B cell (primary cell): ENCODE results near the gene CAMK1D. TPM values are rescaled to one million over a fixed set of nuclear protein-coding genes. Genes with fewer than 3 reads are reported as not detected.
A peak's percentile ranks its signal among the peaks of the same experiment; 100 is the strongest.

Source experiments
- ATAC-seq: fragments of 200-7000 bp; cut with Tn5 transposase; one replicate; pipeline ENCODE4 v1.10.0; 2021; ENCODE audit warnings: low read depth, mild to moderate bottlenecking, moderate number of reproducible peaks, moderate library complexity
- CTCF ChIA-PET: fragments of 350-600 bp; sonication (Branson Sonifier 250); formaldehyde crosslinking; loops from one replicate; lab custom pipeline; 2021; ENCODE audit warnings: antibody characterized with exemption, inconsistent platforms; lab: Charles Lee
- POLR2A ChIA-PET: fragments of 350-600 bp; sonication (Branson Sonifier 250); formaldehyde crosslinking; loops from one replicate; lab custom pipeline; 2021; ENCODE audit warnings: antibody characterized with exemption; lab: Charles Lee
- DNase-seq: peaks from one replicate; pipeline ENCODE4 v3.0.0; 2013
- H2AFZ ChIP-seq: 2 replicates; pipeline ENCODE4 v1.6.1; 2012; ENCODE audit warnings: mild to moderate bottlenecking, low read depth, low read length; ENCODE audit not compliant: insufficient read depth, poor library complexity, severe bottlenecking
- H3K27ac ChIP-seq, 2 donors: 1 replicate in 1 of 2; 2 replicates in 1 of 2; pipeline ENCODE4 v1.5.1; 2012 to 2013; ENCODE audit warnings: low read length in 2 of 2, mild to moderate bottlenecking in 2 of 2, moderate library complexity in 1 of 2
- H3K27me3 ChIP-seq, 4 experiments: fragments of 200-600 bp in 1 of 4; sonication (generic) in 1 of 4; replicated peaks in 1 of 4; 1 replicate in 2 of 4; 2 replicates in 2 of 4; pipeline versions ENCODE4 v1.6.1 to v1.7.0; 2013 to 2016; ENCODE audit warnings: low read length in 3 of 4, mild to moderate bottlenecking in 2 of 4, mixed read lengths in 1 of 4, moderate library complexity in 1 of 4; ENCODE audit not compliant: insufficient read depth in 4 of 4, control insufficient read depth in 3 of 4; ENCODE audit errors: control extremely low read depth in 1 of 4
- H3K36me3 ChIP-seq, 2 experiments: replicated peaks in 1 of 2; 1 replicate in 1 of 2; 2 replicates in 1 of 2; pipeline versions ENCODE4 v1.6.1 to v1.7.1; 2013; ENCODE audit warnings: low read length in 1 of 2; ENCODE audit not compliant: insufficient read depth in 2 of 2, control insufficient read depth in 1 of 2; ENCODE audit errors: control extremely low read depth in 1 of 2, extremely low read depth in 1 of 2
- H3K4me1 ChIP-seq, 2 donors: fragments of 200-600 bp in 1 of 2; sonication (generic) in 1 of 2; 1 replicate in 1 of 2; 2 replicates in 1 of 2; pipeline versions ENCODE4 v1.5.1 to v1.6.1; 2013 to 2017; ENCODE audit warnings: low read length in 2 of 2; ENCODE audit not compliant: control insufficient read depth in 2 of 2, insufficient read depth in 2 of 2
- H3K4me2 ChIP-seq: replicated peaks from 2 replicates; pipeline ENCODE3; 2012; ENCODE audit warnings: mild to moderate bottlenecking, low read depth, low read length; ENCODE audit not compliant: poor library complexity, severe bottlenecking
- H3K4me3 ChIP-seq, 5 experiments: fragments of 200-600 bp in 1 of 5; sonication (generic) in 1 of 5; 1 replicate in 3 of 5; 2 replicates in 2 of 5; pipeline versions ENCODE4 v1.5.1 to v1.7.0; 2011 to 2016; ENCODE audit warnings: low read length in 4 of 5, mild to moderate bottlenecking in 4 of 5, low read depth in 2 of 5, control low read depth in 1 of 5, moderate library complexity in 1 of 5; ENCODE audit not compliant: insufficient read depth in 1 of 5; ENCODE audit errors: control extremely low read depth in 1 of 5, extremely low read depth in 1 of 5
- H3K79me2 ChIP-seq: fragments of 200-600 bp; sonication (generic); one replicate; pipeline ENCODE4 v1.6.0; 2016; ENCODE audit warnings: low read length; ENCODE audit not compliant: control insufficient read depth, insufficient read depth
- H3K9ac ChIP-seq: fragments of 200-600 bp; sonication (generic); 2 replicates; pipeline ENCODE4 v1.6.1; 2017; ENCODE audit warnings: mild to moderate bottlenecking, low read length, moderate library complexity
- H3K9me3 ChIP-seq, 3 donors: one replicate each; pipeline versions ENCODE4 v1.6.1 to v1.7.1; 2013; ENCODE audit warnings: low read length in 2 of 3; ENCODE audit not compliant: control insufficient read depth in 2 of 3, insufficient read depth in 1 of 3; ENCODE audit errors: control extremely low read depth in 1 of 3
- H4K20me1 ChIP-seq: 2 replicates; pipeline ENCODE4 v1.6.0; 2012; ENCODE audit warnings: mild to moderate bottlenecking, low read length; ENCODE audit not compliant: insufficient read depth, control insufficient read depth, poor library complexity, severe bottlenecking
- H3K27ac Mint-ChIP-seq: one replicate; pipeline ENCODE4 v1.8.0; 2021; ENCODE audit warnings: mixed read lengths
- H3K27me3 Mint-ChIP-seq: one replicate; pipeline ENCODE4 v1.8.0; 2021; ENCODE audit warnings: mixed read lengths
- H3K4me1 Mint-ChIP-seq: one replicate; pipeline ENCODE4 v1.8.0; 2021; ENCODE audit warnings: mixed read lengths
- H3K4me3 Mint-ChIP-seq: one replicate; pipeline ENCODE4 v1.8.0; 2021; ENCODE audit warnings: mixed read lengths
- H3K9me3 Mint-ChIP-seq: one replicate; pipeline ENCODE4 v1.8.0; 2022; ENCODE audit warnings: mixed read lengths; ENCODE audit not compliant: insufficient read depth
- EZH2 ChIP-seq: IDR thresholded peaks from 2 replicates; pipeline ENCODE4 v1.6.1; 2012; ENCODE audit warnings: borderline replicate concordance, low read depth, mild to moderate bottlenecking, moderate library complexity, low read length; ENCODE audit not compliant: insufficient read depth, poor library complexity, severe bottlenecking
- WGBS: methylation state at CpG from one replicate; pipeline ENCODE4 v1.1.5; 2013; ENCODE audit warnings: missing lambda C conversion rate; ENCODE audit not compliant: insufficient coverage; 5-methylcytosine and 5-hydroxymethylcytosine counted together
- intact Hi-C: fragments of 100-400 bp; cut with micrococcal nuclease; formaldehyde crosslinking; loops from one replicate; pipeline ENCODE4 v1.10.0; 2022
- polyA plus RNA-seq: library from polyadenylated mRNA; depleted of rRNA; stranded (reverse); fragments of >200 nt; gene quantifications from 2 replicates; pipeline ENCODE4 v1.2.3, GENCODE V29; 2012
- total RNA-seq, 2 donors: library from RNA; stranded (reverse); fragments of 120-200 nt in 1 of 2; gene quantifications; 1 replicate in 1 of 2; 2 replicates in 1 of 2; pipeline versions ENCODE4 v1.2.3 to v1.2.4, GENCODE V29; 2013 to 2022
- TF ChIP-seq, protein P1 (sequence below): fragments of 200-600 bp; IDR thresholded peaks from one replicate; pipeline ENCODE4 v1.8.0; 2022; ENCODE audit warnings: antibody characterized with exemption, mild to moderate bottlenecking

The CAMK1D gene
- total and polyA plus RNA-seq, 2 donors (not counting 1 experiment from before 2014, with no cell fraction given), result 34.1 to 69.7 TPM

DNA sequence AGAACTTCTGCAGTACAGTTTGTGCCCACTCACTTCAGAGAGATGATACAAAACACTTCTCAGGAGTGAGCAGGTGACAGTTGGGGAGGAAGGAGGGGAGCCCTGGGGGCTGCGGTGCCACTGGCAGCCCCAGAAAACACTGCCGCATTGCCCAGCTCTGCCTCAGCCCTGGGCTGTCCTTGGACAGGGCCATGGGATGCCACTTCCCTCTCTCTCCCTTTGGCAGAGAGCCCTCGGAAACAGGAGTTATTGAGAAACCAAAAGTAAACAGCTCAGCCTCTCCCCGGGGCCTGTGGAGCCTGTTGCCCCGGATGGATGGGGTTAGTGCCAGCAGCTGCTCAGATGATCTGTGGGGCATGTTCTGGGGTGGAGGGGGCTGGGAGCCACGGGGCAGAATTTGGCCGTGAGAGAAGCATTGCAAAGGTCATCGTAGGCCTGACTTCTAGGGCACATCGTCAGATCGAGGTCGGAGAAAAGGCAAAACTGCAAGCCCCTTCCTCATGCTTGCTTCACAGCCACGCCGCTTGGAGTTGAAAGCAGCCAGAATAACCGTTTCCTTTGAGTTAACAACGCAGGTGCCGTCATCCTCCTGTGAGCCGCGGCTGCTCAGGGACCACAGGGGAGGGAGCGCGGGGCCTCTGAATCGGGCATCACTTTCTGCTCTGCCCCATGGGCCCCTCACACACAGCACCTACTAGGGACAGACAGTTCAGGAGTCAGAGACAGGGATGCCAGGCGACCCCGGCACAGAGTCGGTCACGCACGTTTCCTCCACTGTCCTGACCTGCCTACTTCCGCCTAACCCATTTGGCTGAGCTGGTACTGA is 256.4 kb downstream of the CAMK1D start:
- peak overlapping the region; percentile 95 for H3K27ac Mint-ChIP-seq
- Histone ChIP-seq H3K4me3 (peak overlapping the region in 4 of 5 experiments; percentile 21 to 50 (median 37)), H3K36me3 (peaks cover 0 to 20% of the 10 kb centered on the region in 2 experiments), H4K20me1 (peaks cover 77% of the 10 kb centered on the region), H3K9me3 (no peaks in the 10 kb centered on the region), H3K27ac (peak overlapping the region; percentile 68 to 78), H3K27me3 (no peaks in the 10 kb centered on the region), H3K79me2 (peaks cover 91% of the 10 kb centered on the region), H2AFZ (peak overlapping the region; percentile 26), H3K4me2 (peak overlapping the region; percentile 70), H3K9ac (peak overlapping the region; percentile 52), H3K4me1 (peaks cover 17 to 18% of the 10 kb centered on the region in 2 donors)
- ATAC-seq (peak; percentile 78), DNase-seq (peak; percentile 65)
- intact Hi-C loops, result no loop called here
- H3K27me3 Mint-ChIP-seq, result no peaks in the 10 kb centered on the region
- CTCF ChIA-PET, result interaction anchor here (1.7 kb wide), 1 partner anchor 51 kb away, joined by 6 read pairs; no protein-coding TSS in a partner anchor
- WGBS, result 1% methylated on average over 24 of the region's 27 CpGs
- POLR2A ChIA-PET, result no interaction called here
- H3K9me3 Mint-ChIP-seq, result no peaks in the 10 kb centered on the region
- H3K4me3 Mint-ChIP-seq, result peak overlapping the region; percentile 96
- peaks cover 36% of the 10 kb centered on the region for H3K4me1 Mint-ChIP-seq
- TF ChIP-seq, protein P1, sequence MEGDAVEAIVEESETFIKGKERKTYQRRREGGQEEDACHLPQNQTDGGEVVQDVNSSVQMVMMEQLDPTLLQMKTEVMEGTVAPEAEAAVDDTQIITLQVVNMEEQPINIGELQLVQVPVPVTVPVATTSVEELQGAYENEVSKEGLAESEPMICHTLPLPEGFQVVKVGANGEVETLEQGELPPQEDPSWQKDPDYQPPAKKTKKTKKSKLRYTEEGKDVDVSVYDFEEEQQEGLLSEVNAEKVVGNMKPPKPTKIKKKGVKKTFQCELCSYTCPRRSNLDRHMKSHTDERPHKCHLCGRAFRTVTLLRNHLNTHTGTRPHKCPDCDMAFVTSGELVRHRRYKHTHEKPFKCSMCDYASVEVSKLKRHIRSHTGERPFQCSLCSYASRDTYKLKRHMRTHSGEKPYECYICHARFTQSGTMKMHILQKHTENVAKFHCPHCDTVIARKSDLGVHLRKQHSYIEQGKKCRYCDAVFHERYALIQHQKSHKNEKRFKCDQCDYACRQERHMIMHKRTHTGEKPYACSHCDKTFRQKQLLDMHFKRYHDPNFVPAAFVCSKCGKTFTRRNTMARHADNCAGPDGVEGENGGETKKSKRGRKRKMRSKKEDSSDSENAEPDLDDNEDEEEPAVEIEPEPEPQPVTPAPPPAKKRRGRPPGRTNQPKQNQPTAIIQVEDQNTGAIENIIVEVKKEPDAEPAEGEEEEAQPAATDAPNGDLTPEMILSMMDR, result no peak
- TF ChIP-seq EZH2, result no peak

DNA sequence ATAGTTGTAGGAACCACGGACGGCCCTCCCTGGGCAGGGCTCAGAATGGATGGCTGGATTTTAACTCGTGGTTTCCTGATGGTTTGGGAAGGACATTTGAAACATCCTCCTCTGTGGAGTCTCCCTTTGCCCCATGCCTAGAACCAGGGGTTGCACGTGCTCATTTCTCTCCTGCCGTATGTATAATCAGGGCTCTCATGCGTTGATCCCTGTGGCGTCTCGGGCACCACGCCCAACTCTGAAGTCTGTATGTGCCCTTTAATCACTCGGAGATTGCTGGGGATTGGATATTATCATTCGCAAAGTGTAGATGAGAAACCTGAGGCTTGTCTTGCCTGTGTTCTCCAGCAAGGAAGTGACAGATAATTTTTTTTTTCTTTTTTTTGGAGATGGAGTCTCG is 257.1 kb downstream of the CAMK1D start:
- Histone ChIP-seq H3K79me2 (peaks cover 91% of the 10 kb centered on the region), H3K4me2 (peak overlapping the region; percentile 70), H3K4me3 (peak overlapping the region in 4 of 5 experiments; percentile 21 to 50 (median 37)), H2AFZ (peak overlapping the region; percentile 26), H3K9ac (peak overlapping the region; percentile 52), H3K9me3 (no peaks in the 10 kb centered on the region), H3K36me3 (peaks cover 0 to 20% of the 10 kb centered on the region in 2 experiments), H3K27ac (peak overlapping the region in 1 of 2 donors; percentile 78), H3K4me1 (peaks cover 17 to 18% of the 10 kb centered on the region in 2 donors), H4K20me1 (peaks cover 77% of the 10 kb centered on the region), H3K27me3 (no peaks in the 10 kb centered on the region)
- 39% methylated on average over 10 of the region's 12 CpGs for WGBS
- Mint-ChIP-seq H3K9me3 (no peaks in the 10 kb centered on the region), H3K27me3 (no peaks in the 10 kb centered on the region), H3K27ac (peak overlapping the region; percentile 95), H3K4me1 (peaks cover 36% of the 10 kb centered on the region), H3K4me3 (peak overlapping the region; percentile 96)
- POLR2A ChIA-PET, result no interaction called here
- TF ChIP-seq EZH2, result no peak
- TF ChIP-seq, protein P1, result no peak
- intact Hi-C loops, result no loop called here
- ATAC-seq (no peak), DNase-seq (no peak)
- CTCF ChIA-PET, result interaction anchor here (1.7 kb wide), 1 partner anchor 50 kb away, joined by 6 read pairs; no protein-coding TSS in a partner anchor
